Muscle of arm (tissue), 12 donors: ENCODE data around the gene LRRC2. TPM values are rescaled to one million over a fixed set of nuclear protein-coding genes. Genes with fewer than 3 reads are reported as not detected.

Source experiments
- DNase-seq: peaks from one replicate; pipeline ENCODE4 v3.0.0-alpha.2; 2013
- polyA plus RNA-seq, 12 donors: library from polyadenylated mRNA; unstranded; fragments of 120-200 nt; gene quantifications; one replicate each; pipeline ENCODE4 v1.2.1, GENCODE V29; 2013; ENCODE audit not compliant: insufficient read length in 12 of 12

The LRRC2 gene
- polyA plus RNA-seq, 12 donors: 2.2 to 6.6 (median 4.2) TPM; not detected in 1

- no peak for DNase-seq
Measured at GRCh38 chr3:46482632-46483350, 83.3 kb downstream of the LRRC2 start.

DNA sequence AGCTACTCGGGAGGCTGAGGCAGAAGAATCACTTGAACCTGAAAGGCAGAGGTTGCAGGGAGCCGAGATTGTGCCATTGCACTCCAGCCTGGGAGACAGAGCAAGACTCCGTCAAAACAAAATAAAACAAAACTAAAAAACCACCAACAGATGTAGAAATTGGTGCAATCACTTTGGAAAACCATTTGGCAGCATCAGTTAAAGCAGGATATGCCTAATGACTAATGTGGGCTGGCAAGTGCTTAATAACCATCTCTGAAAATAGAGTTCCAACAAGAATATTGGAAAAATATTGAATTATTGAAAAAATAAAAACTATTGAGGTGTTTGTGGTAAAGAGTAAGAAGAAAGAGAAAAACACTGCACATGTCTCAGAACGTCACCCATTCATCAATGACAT is 84.5 kb downstream of the LRRC2 start:
- no peak for DNase-seq

DNA sequence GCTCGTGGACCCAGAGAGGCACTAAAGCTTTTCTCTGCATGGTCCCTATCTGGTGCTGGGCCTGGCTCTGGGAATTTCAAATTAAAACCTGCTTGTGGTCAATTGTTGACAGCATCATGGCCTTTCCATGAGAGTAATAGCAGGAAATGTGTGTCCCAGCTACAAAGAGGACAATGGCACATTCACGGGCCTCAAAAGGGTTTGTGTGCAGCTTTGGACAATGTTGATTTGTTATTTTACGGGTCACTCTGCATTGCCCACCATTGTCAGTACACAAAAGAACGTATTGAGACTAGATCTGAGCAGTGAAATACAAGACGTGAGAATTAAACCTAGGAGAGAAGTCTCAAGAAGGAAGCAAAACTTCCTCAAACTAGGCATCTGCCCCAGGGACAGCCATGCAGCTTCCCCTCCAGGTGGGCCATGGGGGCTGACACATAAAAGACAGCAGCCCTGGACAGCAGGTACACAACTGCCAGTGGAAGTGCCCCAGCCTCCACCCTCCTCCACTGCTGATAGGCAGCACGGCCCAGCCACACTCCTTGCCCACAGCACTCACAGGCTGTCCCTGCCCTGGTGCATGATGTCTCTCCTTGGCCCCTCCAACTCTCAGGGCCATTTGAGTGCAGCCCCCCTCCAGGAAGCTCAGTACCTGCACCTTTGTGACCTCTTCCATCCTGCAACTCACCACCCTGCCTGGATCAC is 85.5 kb downstream of the LRRC2 start:
- no peak for DNase-seq

GRCh38 chr3:46479696-46480095 is 86.4 kb downstream of the LRRC2 start:
- DNase-seq: no peak

- DNase-seq: no peak
Measured at GRCh38 chr3:46479021-46479420, 87.1 kb downstream of the LRRC2 start.

- DNase-seq: no peak
Measured at GRCh38 chr3:46478341-46478740, 87.8 kb downstream of the LRRC2 start.

DNA sequence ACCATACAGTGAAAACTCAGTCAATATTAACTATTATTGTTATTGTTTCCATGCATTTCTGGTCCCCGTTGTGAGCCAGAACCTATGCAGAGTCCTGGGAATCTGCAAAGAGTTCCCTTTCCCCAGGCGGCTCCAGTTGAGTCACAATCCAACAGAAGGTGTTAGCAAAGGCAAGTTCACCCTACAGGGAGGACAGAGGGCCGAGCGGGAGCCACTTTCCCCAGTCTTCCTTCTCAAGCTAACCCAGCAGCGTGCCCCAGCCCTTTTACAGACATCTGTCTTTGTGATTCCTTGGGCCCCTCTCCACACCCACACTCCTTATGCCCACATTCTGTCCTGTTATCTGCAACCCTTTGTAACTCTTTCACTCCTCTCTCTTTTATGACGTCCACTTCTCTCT is 88.3 kb downstream of the LRRC2 start:
- no peak for DNase-seq

GRCh38 chr3:46477145-46477544 is 89.0 kb downstream of the LRRC2 start:
- no peak for DNase-seq

DNA sequence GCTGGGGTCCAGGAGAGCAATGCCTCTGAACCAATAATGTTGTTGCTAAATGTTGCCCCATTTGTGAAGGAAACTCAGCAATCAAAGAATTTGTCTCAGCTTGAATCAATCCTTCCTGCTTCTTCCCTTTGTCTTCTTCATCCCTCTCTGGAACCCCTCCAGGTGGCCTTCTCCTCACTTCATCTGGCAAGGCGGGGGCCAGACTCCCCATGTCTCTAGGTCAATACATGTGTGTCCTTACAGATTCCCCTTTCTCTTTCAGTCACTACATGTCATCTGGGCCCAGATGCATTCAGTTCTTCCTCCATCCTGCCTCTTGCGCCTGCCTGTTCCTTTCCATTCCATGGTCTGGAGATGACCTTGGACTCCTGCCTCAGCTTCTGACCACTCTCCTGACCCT is 93.4 kb downstream of the LRRC2 start:
- DNase-seq: no peak

DNA sequence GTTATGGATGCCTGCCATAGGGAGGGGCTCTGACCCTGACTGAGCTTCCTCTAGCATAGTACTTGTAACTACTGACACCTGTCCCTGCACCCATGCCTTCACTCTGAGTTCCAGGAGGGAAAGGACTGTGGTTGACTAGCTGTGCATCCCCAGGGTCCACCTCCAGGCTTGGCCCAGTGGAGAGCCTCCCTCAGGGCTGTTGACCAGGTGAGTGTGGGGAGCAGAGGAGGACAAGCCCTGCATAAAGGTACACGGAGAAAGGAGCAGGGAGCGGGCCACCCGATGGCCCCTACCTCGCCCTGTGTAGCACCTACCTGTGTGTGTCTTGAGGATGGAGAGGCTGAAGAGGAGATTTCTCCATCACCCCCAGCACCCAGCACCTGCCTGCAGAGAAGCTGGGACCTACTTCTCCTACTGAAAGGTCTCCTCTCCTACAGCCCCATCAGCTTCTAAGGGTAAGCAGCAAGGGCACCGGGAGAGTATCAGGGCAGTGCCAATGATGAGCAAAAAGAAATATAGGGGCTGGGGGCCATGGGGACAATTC is 94.7 kb downstream of the LRRC2 start:
- DNase-seq: no peak

GRCh38 chr3:46470831-46471230 is 95.3 kb downstream of the LRRC2 start:
- DNase-seq: no peak

DNA sequence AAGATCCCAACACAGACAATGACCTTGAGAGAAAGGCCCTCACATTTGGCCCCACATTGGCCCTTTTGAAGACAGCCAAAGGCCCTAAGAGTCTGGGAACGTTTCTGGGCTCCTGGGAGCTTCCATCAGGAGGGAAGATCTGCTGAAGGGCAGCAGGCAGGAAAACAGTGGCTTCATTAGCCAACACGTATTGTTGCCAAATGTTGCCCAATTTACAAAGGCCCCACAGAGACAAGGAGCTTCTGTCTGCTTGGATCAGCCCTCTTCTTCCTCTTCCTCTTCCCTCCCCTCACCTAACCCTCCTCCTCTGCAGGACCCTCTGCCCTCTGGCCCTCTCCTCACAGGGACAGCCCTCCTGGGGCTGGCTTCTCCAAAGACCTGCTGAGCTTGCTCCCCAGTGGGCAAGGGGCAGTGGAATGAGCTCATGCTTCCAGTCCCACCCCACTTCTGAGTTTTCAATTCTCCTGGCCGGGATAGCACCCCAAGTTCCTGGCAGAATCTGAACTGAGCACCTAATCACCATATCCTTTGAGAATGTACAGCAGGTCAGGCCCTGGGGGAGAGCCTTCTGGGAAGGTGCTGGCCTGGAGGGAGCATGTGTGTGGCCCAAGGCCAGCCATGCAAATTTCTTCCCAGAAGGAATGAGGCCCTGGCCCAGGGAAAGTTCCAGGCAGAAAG is 96.3 kb downstream of the LRRC2 start:
- DNase-seq: no peak

- DNase-seq: no peak
Measured at GRCh38 chr3:46468753-46469600, 97.1 kb downstream of the LRRC2 start.

GRCh38 chr3:46467562-46467961 is 98.5 kb downstream of the LRRC2 start:
- DNase-seq: no peak

GRCh38 chr3:46466871-46467403 is 99.2 kb downstream of the LRRC2 start:
- DNase-seq: no peak

- DNase-seq: no peak
Measured at GRCh38 chr3:46466273-46466672, 99.8 kb downstream of the LRRC2 start.

Other genes starting within 250 kb of the LRRC2 start
- gene CCR2, start 212.2 kb downstream of the LRRC2 start, polyA plus RNA-seq: 1 to 10 TPM in 2 of 12 donors, under 1 TPM in 8, not detected in 2; 0.48 to 2.8 (median 0.82) TPM
- under 1 TPM in 10 of 12 donors, not detected in 2; 0.25 to 0.73 (median 0.33) TPM for gene CCR5, start 195.4 kb downstream of the LRRC2 start, polyA plus RNA-seq
- under 1 TPM in 10 of 12 donors, not detected in 2; 0.27 to 0.83 (median 0.53) TPM for gene CCRL2, start 159.0 kb downstream of the LRRC2 start, polyA plus RNA-seq
- 1 to 10 TPM in 10 of 12 donors, not detected in 2; 1.0 to 6.1 (median 1.9) TPM for gene LTF, start 101.4 kb downstream of the LRRC2 start, polyA plus RNA-seq
- under 1 TPM in 1 of 12 donors, not detected in 11; 0.09 TPM for gene RTP3, start 68.3 kb downstream of the LRRC2 start, polyA plus RNA-seq
- gene FAM240A, start 46.2 kb upstream of the LRRC2 start, polyA plus RNA-seq: under 1 TPM in 10 of 12 donors, not detected in 2; 0.12 to 0.46 (median 0.31) TPM
- gene ALS2CL, start 127.4 kb upstream of the LRRC2 start, polyA plus RNA-seq: 10 to 100 TPM in 2 of 12 donors, 1 to 10 TPM in 9, not detected in 1; 3.1 to 24.7 (median 6.7) TPM
- 1 to 10 TPM in 2 of 12 donors, under 1 TPM in 8, not detected in 2; 0.56 to 2.2 (median 0.82) TPM for gene TMIE, start 135.1 kb upstream of the LRRC2 start, polyA plus RNA-seq
- 1 to 10 TPM in 1 of 12 donors, under 1 TPM in 7, not detected in 4; 0.10 to 1.1 (median 0.20) TPM for gene PRSS50, start 151.6 kb upstream of the LRRC2 start, polyA plus RNA-seq